Lung (tissue), 12 donors: ENCODE data around the gene TMEM91. TPM values are rescaled to one million over a fixed set of nuclear protein-coding genes. Genes with fewer than 3 reads are reported as not detected.
A peak's percentile ranks its signal among the peaks of the same experiment; 100 is the strongest.

ENCODE experiments used
- ATAC-seq: fragments of 200-7000 bp; cut with Tn5 transposase; one replicate; pipeline ENCODE4 v1.9.1; 2020; ENCODE audit warnings: moderate number of reproducible peaks; ENCODE audit not compliant: insufficient read depth, low FRiP score
- DNase-seq, 3 donors: peaks; one replicate each; pipeline ENCODE4 v3.0.0-alpha.2; 2013 to 2017
- H3K27ac ChIP-seq, 2 donors: one replicate each; pipeline ENCODE4 v1.5.1; 2013; ENCODE audit warnings: mild to moderate bottlenecking in 2 of 2, moderate library complexity in 2 of 2, control low read depth in 1 of 2, inconsistent platforms in 1 of 2, low read depth in 1 of 2, low read length in 1 of 2
- H3K27me3 ChIP-seq, 3 donors: one replicate each; pipeline ENCODE4 v1.5.1; 2013; ENCODE audit warnings: low read length in 2 of 3; ENCODE audit not compliant: control insufficient read depth in 3 of 3, insufficient read depth in 3 of 3
- H3K36me3 ChIP-seq, 4 donors: one replicate each; pipeline ENCODE4 v1.5.1; 2013; ENCODE audit warnings: low read length in 4 of 4, mild to moderate bottlenecking in 1 of 4, moderate library complexity in 1 of 4; ENCODE audit not compliant: control insufficient read depth in 4 of 4, insufficient read depth in 4 of 4
- H3K4me1 ChIP-seq, 5 donors: one replicate each; pipeline ENCODE4 v1.5.1; 2013; ENCODE audit warnings: low read length in 5 of 5, mild to moderate bottlenecking in 2 of 5, moderate library complexity in 1 of 5; ENCODE audit not compliant: control insufficient read depth in 5 of 5, insufficient read depth in 5 of 5
- H3K4me3 ChIP-seq: one replicate; pipeline ENCODE4 v1.5.1; 2013; ENCODE audit warnings: mild to moderate bottlenecking, control low read depth, moderate library complexity
- H3K9ac ChIP-seq, 2 donors: one replicate each; pipeline ENCODE4 v1.5.1; 2013; ENCODE audit warnings: low read length in 2 of 2, control low read depth in 1 of 2; ENCODE audit not compliant: insufficient read depth in 1 of 2
- H3K9me3 ChIP-seq, 4 donors: one replicate each; pipeline ENCODE4 v1.5.1; 2013; ENCODE audit warnings: low read length in 3 of 4, mild to moderate bottlenecking in 1 of 4, moderate library complexity in 1 of 4; ENCODE audit not compliant: control insufficient read depth in 4 of 4, insufficient read depth in 3 of 4
- CTCF ChIP-seq: IDR thresholded peaks from 2 replicates; pipeline ENCODE4 v1.5.1; 2012; ENCODE audit warnings: mild to moderate bottlenecking; ENCODE audit errors: control extremely low read depth, extremely low read depth
- WGBS, 2 donors: extraction: QIAGEN DNeasy Blood & Tissue Kit; methylation state at CpG; one replicate each; pipeline ENCODE4 v1.1.7; 2013; 5-methylcytosine and 5-hydroxymethylcytosine counted together
- polyA plus RNA-seq, 2 donors: library from polyadenylated mRNA; stranded (reverse); fragments of 200-250 nt; gene quantifications; one replicate each; pipeline ENCODE4 v1.2.1, GENCODE V29; 2013
- total RNA-seq, 2 donors: library from RNA; depleted of rRNA in 1 of 2; stranded (reverse); fragments of >200 nt in 1 of 2; gene quantifications; one replicate each; pipeline ENCODE4 v1.2.1, GENCODE V29; 2014 to 2021
- donor health status: control.
- donor health status: control.
- donor health status: Bipolar disorder and iron deficiency.
- donor health status: healthy.
- donor health status: DM: yes; HTN: yes; CAD: no.

TMEM91 gene
- total and polyA plus RNA-seq, 4 donors, result 13.6 to 39.8 (median 17.0) TPM

- ATAC-seq (no peak), DNase-seq (no peak)
- no peak overlapping the region for H3K4me3 ChIP-seq
- 78 to 90% methylated on average over 3 of the region's 3 CpGs for WGBS, 2 donors
- no peak overlapping the region for H3K27ac ChIP-seq
- no peaks in the 10 kb centered on the region for H3K27me3 ChIP-seq
- peaks cover 0 to 24% (median 10%) of the 10 kb centered on the region in 5 donors for H3K4me1 ChIP-seq
- no peak overlapping the region for H3K9ac ChIP-seq
- H3K9me3 ChIP-seq, result no peaks in the 10 kb centered on the region
- H3K36me3 ChIP-seq, result peaks cover 0 to 6% (median under 1%) of the 10 kb centered on the region in 4 donors
- TF ChIP-seq CTCF, result no peak
Observed at GRCh38 chr19:41402010-41402409, 25.7 kb downstream of the TMEM91 start.

GRCh38 chr19:41403181-41403970, 27.0 kb downstream of the TMEM91 start:
- no peak overlapping the region for H3K9ac ChIP-seq
- no peak for DNase-seq
- peaks cover 0 to 1% (median 0%) of the 10 kb centered on the region in 4 donors for H3K36me3 ChIP-seq
- ATAC-seq, result no peak
- no peaks in the 10 kb centered on the region for H3K27me3 ChIP-seq
- H3K9me3 ChIP-seq, result no peaks in the 10 kb centered on the region
- 65 to 69% methylated on average over 12 of the region's 12 CpGs for WGBS, 2 donors
- peak overlapping the region in 1 of 2 donors; percentile 7 for H3K27ac ChIP-seq
- no peak for TF ChIP-seq CTCF
- no peak overlapping the region for H3K4me3 ChIP-seq
- H3K4me1 ChIP-seq, result peaks cover 0 to 26% (median 8%) of the 10 kb centered on the region in 5 donors

- Histone ChIP-seq H3K9ac (no peak overlapping the region), H3K27ac (peak overlapping the region; percentile 12 to 13), H3K36me3 (peaks cover 0 to 6% (median 0%) of the 10 kb centered on the region in 4 donors), H3K4me1 (peaks cover 0 to 27% (median 4%) of the 10 kb centered on the region in 5 donors), H3K9me3 (no peaks in the 10 kb centered on the region), H3K4me3 (no peak overlapping the region), H3K27me3 (no peaks in the 10 kb centered on the region)
- WGBS, 2 donors, result 67 to 71% methylated on average over 6 of the region's 6 CpGs
- DNase-seq, result no peak
- ATAC-seq, result no peak
- TF ChIP-seq CTCF, result no peak
Observed at GRCh38 chr19:41405776-41406175, 29.4 kb downstream of the TMEM91 start.
